GM12878 (cell line): ENCODE results near the gene AKAP13. TPM values are rescaled to one million over a fixed set of nuclear protein-coding genes. Genes with fewer than 3 reads are reported as not detected.
A peak's percentile ranks its signal among the peaks of the same experiment; 100 is the strongest.

ENCODE experiments used
- ATAC-seq: fragments of 200-7000 bp; cut with Tn5 transposase; 3 replicates; pipeline ENCODE4 v1.9.1; 2020; ENCODE audit warnings: mild to moderate bottlenecking, moderate library complexity
- BruUV-seq: library from RNA; stranded (reverse); fragments of 400-500 nt; replicated peaks from 2 replicates; lab custom pipeline; 2021; lab: Mats Ljungman, UMichigan
- CTCF ChIA-PET: fragments of 300-600 bp; sonication (Branson Sonifier 250); formaldehyde crosslinking; extraction: SDS; loops from one replicate; lab custom pipeline; 2021; ENCODE audit warnings: inconsistent platforms; lab: Yijun Ruan, JAX
- POLR2A ChIA-PET: fragments of 350-600 bp; formaldehyde crosslinking; extraction: SDS; loops from one replicate; lab custom pipeline; 2021; ENCODE audit warnings: inconsistent platforms; lab: Charles Lee
- RAD21 ChIA-PET: fragments of 300-600 bp; sonication (Branson Sonifier 250); formaldehyde crosslinking; loops from one replicate; lab custom pipeline; 2023; ENCODE audit warnings: antibody characterized with exemption; ENCODE audit not compliant: unreplicated experiment; lab: Charles Lee
- SMC1A ChIA-PET: fragments of 300-600 bp; sonication (Branson Sonifier 250); formaldehyde crosslinking; loops from one replicate; lab custom pipeline; 2023; ENCODE audit not compliant: unreplicated experiment, uncharacterized antibody; lab: Charles Lee
- DNase-seq: peaks from one replicate; pipeline ENCODE4 v3.0.0-alpha.2; 2011; ENCODE audit warnings: low read depth, low spot score
- FAIRE-seq: peaks from 3 replicates; lab custom pipeline; 2011; peaks lifted over from hg19 to GRCh38; lab: Jason Lieb, UNC
- H2AFZ ChIP-seq: 2 replicates; pipeline ENCODE4 v1.6.0; 2011; ENCODE audit warnings: low read depth, low read length, control low read depth; ENCODE audit not compliant: control insufficient read depth
- H3K27ac ChIP-seq: 2 replicates; pipeline ENCODE4 v1.5.1; 2011; ENCODE audit warnings: control low read depth; ENCODE audit not compliant: control insufficient read depth, insufficient read depth
- H3K27me3 ChIP-seq, 2 experiments: replicated peaks in 1 of 2; 2 replicates each; pipeline versions ENCODE4 v1.6.0 to v1.6.1; 2011; ENCODE audit warnings: low read length in 1 of 2; ENCODE audit not compliant: control insufficient read depth in 2 of 2, insufficient read depth in 2 of 2
- H3K36me3 ChIP-seq, 2 experiments: 2 replicates each; pipeline ENCODE4 v1.5.1; 2011; ENCODE audit warnings: low read length in 1 of 2; ENCODE audit not compliant: control insufficient read depth in 2 of 2, insufficient read depth in 2 of 2
- H3K4me1 ChIP-seq: 2 replicates; pipeline ENCODE4 v1.6.1; 2011; ENCODE audit warnings: mild to moderate bottlenecking, low read length, moderate library complexity, mixed read lengths; ENCODE audit not compliant: control insufficient read depth, insufficient read depth
- H3K4me2 ChIP-seq: 2 replicates; pipeline ENCODE4 v1.6.0; 2011; ENCODE audit warnings: control low read depth; ENCODE audit not compliant: control insufficient read depth, insufficient read depth
- H3K4me3 ChIP-seq: fragments of 200-600 bp; sonication (generic); 2 replicates; pipeline ENCODE4 v1.5.1; 2016
- H3K79me2 ChIP-seq: 2 replicates; pipeline ENCODE4 v1.6.0; 2011; ENCODE audit warnings: low read length; ENCODE audit not compliant: control insufficient read depth, insufficient read depth
- H3K9ac ChIP-seq: 2 replicates; pipeline ENCODE4 v1.8.0; 2011; ENCODE audit warnings: low read length, control low read depth, mixed read lengths; ENCODE audit not compliant: control insufficient read depth, insufficient read depth
- H3K9me3 ChIP-seq: replicated peaks from 3 replicates; pipeline ENCODE4 v1.5.1; 2011; ENCODE audit warnings: mild to moderate bottlenecking, low read length; ENCODE audit not compliant: control insufficient read depth, insufficient read depth
- H4K20me1 ChIP-seq: 2 replicates; pipeline ENCODE4 v1.6.0; 2011; ENCODE audit not compliant: control insufficient read depth, insufficient read depth
- CBX5 ChIP-seq: sonication (generic); IDR thresholded peaks from 2 replicates; pipeline ENCODE4 v1.6.1; 2016; ENCODE audit warnings: low read depth, moderate library complexity, mild to moderate bottlenecking, inconsistent platforms
- CREM ChIP-seq: IDR thresholded peaks from 2 replicates; pipeline ENCODE4 v1.6.1; 2014; ENCODE audit warnings: antibody characterized with exemption, low read depth
- EED ChIP-seq: sonication (generic); IDR thresholded peaks from 2 replicates; pipeline ENCODE4 v1.6.1; 2016; ENCODE audit warnings: antibody characterized with exemption, low read depth
- ESRRA ChIP-seq: IDR thresholded peaks from 2 replicates; pipeline ENCODE4 v1.6.1; 2012; ENCODE audit warnings: mild to moderate bottlenecking, low read length, improper control_type of control experiment
- ETV6 ChIP-seq, 2 experiments: fragments of 450-650 bp in 1 of 2; IDR thresholded peaks in 1 of 2; conservative IDR thresholded peaks in 1 of 2; 2 replicates each; pipeline ENCODE4 v1.6.1; 2014; ENCODE audit warnings: antibody characterized with exemption in 1 of 2, borderline replicate concordance in 1 of 2, low read depth in 1 of 2, mild to moderate bottlenecking in 1 of 2, moderate library complexity in 1 of 2
- GATAD2B ChIP-seq: fragments of 450-650 bp; conservative IDR thresholded peaks from 2 replicates; pipeline ENCODE4 v1.6.1; 2017; ENCODE audit warnings: low read depth, mild to moderate bottlenecking, moderate library complexity
- IKZF1 ChIP-seq: fragments of 450-650 bp; conservative IDR thresholded peaks from 2 replicates; pipeline ENCODE4 v1.6.1; 2017; ENCODE audit warnings: antibody characterized with exemption, mild to moderate bottlenecking
- JUND ChIP-seq: IDR thresholded peaks from 2 replicates; pipeline ENCODE4 v1.6.1; 2012; ENCODE audit warnings: low read depth, mild to moderate bottlenecking, low read length, improper control_type of control experiment, moderate library complexity
- MTA3 ChIP-seq: IDR thresholded peaks from 2 replicates; pipeline ENCODE4 v1.6.1; 2012; ENCODE audit warnings: low read length, inconsistent platforms, borderline replicate concordance
- MYB ChIP-seq: fragments of 150-350 bp; IDR thresholded peaks from 2 replicates; pipeline ENCODE4 v1.6.1; 2014; ENCODE audit warnings: mild to moderate bottlenecking, low read depth, low read length, borderline replicate concordance
- NR2C2 ChIP-seq: IDR thresholded peaks from 2 replicates; pipeline ENCODE4 v1.6.1; 2011; ENCODE audit warnings: borderline replicate concordance, low read depth; ENCODE audit not compliant: control insufficient read depth, insufficient read length
- NRF1 ChIP-seq: conservative IDR thresholded peaks from 2 replicates; pipeline ENCODE4 v1.6.1; 2011; ENCODE audit warnings: mild to moderate bottlenecking, low read depth, low read length, improper control_type of control experiment
- RUNX3 ChIP-seq: IDR thresholded peaks from 2 replicates; pipeline ENCODE4 v1.6.1; 2012; ENCODE audit warnings: low read length, inconsistent platforms
- SMARCA5 ChIP-seq: fragments of 450-650 bp; IDR thresholded peaks from 2 replicates; pipeline ENCODE4 v1.6.1; 2017; ENCODE audit warnings: mild to moderate bottlenecking
- SP1 ChIP-seq: IDR thresholded peaks from one replicate; pipeline ENCODE4 v1.6.1; 2011; ENCODE audit warnings: low read depth, low read length
- SUPT20H ChIP-seq: IDR thresholded peaks from 2 replicates; pipeline ENCODE4 v1.6.1; 2011; ENCODE audit warnings: low read depth, mild to moderate bottlenecking, low read length, moderate library complexity, borderline replicate concordance; ENCODE audit not compliant: control insufficient read depth
- TAF1 ChIP-seq: IDR thresholded peaks from 2 replicates; pipeline ENCODE4 v1.6.1; 2011; ENCODE audit warnings: mild to moderate bottlenecking, low read depth, low read length, borderline replicate concordance
- WGBS: methylation state at CpG from one replicate; pipeline ENCODE4 v1.1.6; 2016; ENCODE audit warnings: low lambda C conversion rate; ENCODE audit not compliant: insufficient replicate concordance, insufficient coverage; ENCODE audit errors: missing lambda C conversion rate; 5-methylcytosine and 5-hydroxymethylcytosine counted together
- in situ Hi-C: fragments of 300-500 bp; cut with MboI; formaldehyde crosslinking; loops from 9 replicates; pipeline ENCODE4 v1.14.3; 2018; ENCODE audit warnings: mixed read lengths
- intact Hi-C: fragments of 100-400 bp; cut with micrococcal nuclease; formaldehyde crosslinking; loops from one replicate; pipeline ENCODE4 v1.14.2; 2022; ENCODE audit not compliant: unreplicated experiment
- polyA plus RNA-seq, 11 experiments: library from polyadenylated mRNA; depleted of rRNA in 4 of 11; unstranded in 6 of 11; stranded (reverse) in 5 of 11; fragments of >200 nt; fragmentation: Nextera tagmentation in 4 of 11; fragmentation: Illumina TruSeq in 1 of 11; extraction: Ambion mirVana in 4 of 11; extraction: Trizol in 1 of 11; gene quantifications; 1 replicate in 1 of 11; 2 replicates in 10 of 11; pipeline versions ENCODE4 v1.2.1 to v1.2.3, GENCODE V29; 2011 to 2016; ENCODE audit warnings: inconsistent platforms in 2 of 11, missing spikeins in 2 of 11, low read depth in 1 of 11
- total RNA-seq, 4 experiments: library from RNA; depleted of rRNA in 3 of 4; stranded (reverse); fragments of >200 nt in 3 of 4; fragmentation: Illumina TruSeq in 1 of 4; extraction: Trizol in 1 of 4; gene quantifications; 2 replicates each; pipeline versions ENCODE4 v1.2.1 to v1.2.3, GENCODE V29; 2013 to 2021

Gene AKAP13
- total and polyA plus RNA-seq, 10 of the 15 experiments (the other 5 are each of a cell fraction or from before 2014, with no cell fraction given): 14.4 to 74.9 (median 55.1) TPM

- intact Hi-C loops: no loop called here
These were observed 400.7 kb downstream of the AKAP13 start for GRCh38 chr15:85781099-85781498.

GRCh38 chr15:85782064-85782463 is 401.7 kb downstream of the AKAP13 start:
- intact Hi-C loops: no loop called here
- peak; percentile 48 for ATAC-seq
- 39% methylated on average over 6 of the region's 6 CpGs for WGBS

More at GRCh38 chr15:85781099-85781498, 400.7 kb downstream of the AKAP13 start:
- no peak overlapping the region for H3K4me3 ChIP-seq
- ChIA-PET CTCF (no interaction called here), RAD21 (no interaction called here), POLR2A (interaction anchor here (0.6 kb wide), 1 partner anchor 37 kb away, joined by 5 read pairs; no protein-coding TSS in a partner anchor), SMC1A (no interaction called here)
- no peaks in the 10 kb centered on the region for H3K9me3 ChIP-seq
- no peak for DNase-seq
- H3K9ac ChIP-seq: no peak overlapping the region
- in situ Hi-C loops: no loop called here
- ATAC-seq: no peak
- FAIRE-seq: no peak
- H3K4me1 ChIP-seq: peaks cover 9% of the 10 kb centered on the region
- no peak overlapping the region for H3K4me2 ChIP-seq
- TF ChIP-seq TAF1 (no peak), ETV6 (conservative IDR thresholded peaks at IDR 0.05 in 1 of 2, IDR thresholded peaks at IDR 0.05 in 1 of 2; ENCODE audit: borderline replicate concordance in 1 of 2, low read depth in 1 of 2) (no peak), CBX5 (no peak), SMARCA5 (no peak), ESRRA (no peak), JUND (no peak), MTA3 (no peak), IKZF1 (no peak), SP1 (no peak), NRF1 (no peak), NR2C2 (no peak), GATAD2B (no peak)
- no TSS peak for BruUV-seq
- H4K20me1 ChIP-seq: no peaks in the 10 kb centered on the region; the same call in 1 of the 2 replicates
- no peak overlapping the region for H2AFZ ChIP-seq
- no peak overlapping the region for H3K27ac ChIP-seq
- H3K79me2 ChIP-seq: no peaks in the 10 kb centered on the region; the same call in 1 of the 2 replicates
- 93% methylated on average over 7 of the region's 7 CpGs for WGBS
- H3K27me3 ChIP-seq: no peaks in the 10 kb centered on the region
- H3K36me3 ChIP-seq: no peaks in the 10 kb centered on the region

More at GRCh38 chr15:85782064-85782463, 401.7 kb downstream of the AKAP13 start:
- Histone ChIP-seq H3K79me2 (no peaks in the 10 kb centered on the region; the same call in 1 of the 2 replicates), H4K20me1 (no peaks in the 10 kb centered on the region; the same call in 1 of the 2 replicates), H3K36me3 (no peaks in the 10 kb centered on the region), H3K9me3 (no peaks in the 10 kb centered on the region), H3K4me2 (no peak overlapping the region), H3K27ac (no peak overlapping the region), H3K27me3 (no peaks in the 10 kb centered on the region), H3K4me1 (peaks cover 15% of the 10 kb centered on the region), H2AFZ (no peak overlapping the region), H3K4me3 (no peak overlapping the region), H3K9ac (no peak overlapping the region)
- TSS peak; percentile 37 for BruUV-seq
- CTCF ChIA-PET: no interaction called here
- in situ Hi-C loops: no loop called here
- no peak for FAIRE-seq
- RAD21 ChIA-PET: no interaction called here
- TF ChIP-seq RUNX3 (peak; percentile 38; the same call in 1 of the 2 replicates), EED (0 out of 2 replicates have a peak, but pooled peaks have one; percentile 14), SUPT20H (no peak), CREM (peak; percentile 39; the same call in 1 of the 2 replicates), MYB (no peak)
- SMC1A ChIA-PET: no interaction called here
- peak; percentile 3 for DNase-seq
- POLR2A ChIA-PET: no interaction called here
